Fibroblast of lung (primary cell): ENCODE measurements around the gene TMEM214. TPM values are rescaled to one million over a fixed set of nuclear protein-coding genes. Genes with fewer than 3 reads are reported as not detected.
A peak's percentile ranks its signal among the peaks of the same experiment; 100 is the strongest.

Experiments
- DNase-seq, 2 donors: peaks; one replicate each; pipeline versions ENCODE4 v3.0.0 to v3.0.0-alpha.2; 2010; ENCODE audit warnings: low read depth in 2 of 2
- H2AFZ ChIP-seq: 2 replicates; pipeline ENCODE4 v1.5.1; 2012; ENCODE audit warnings: low read length, control low read depth, inconsistent platforms
- H3K27ac ChIP-seq: 2 replicates; pipeline ENCODE4 v1.5.1; 2011; ENCODE audit warnings: low read length, control low read depth; ENCODE audit not compliant: insufficient read depth
- H3K27me3 ChIP-seq: 2 replicates; pipeline ENCODE4 v1.5.1; 2011; ENCODE audit warnings: mild to moderate bottlenecking, low read length; ENCODE audit not compliant: control insufficient read depth, insufficient read depth
- H3K36me3 ChIP-seq: 2 replicates; pipeline ENCODE4 v1.5.1; 2011; ENCODE audit warnings: low read length; ENCODE audit not compliant: control insufficient read depth, insufficient read depth
- H3K4me1 ChIP-seq: 2 replicates; pipeline ENCODE4 v1.5.1; 2011; ENCODE audit warnings: low read length; ENCODE audit not compliant: control insufficient read depth, insufficient read depth; ENCODE audit errors: extremely low read depth
- H3K4me2 ChIP-seq: 2 replicates; pipeline ENCODE4 v1.5.1; 2011; ENCODE audit warnings: low read length, control low read depth; ENCODE audit not compliant: insufficient read depth; ENCODE audit errors: extremely low read depth
- H3K4me3 ChIP-seq, 4 experiments: fragments of 200-600 bp in 1 of 4; sonication (generic) in 1 of 4; replicated peaks in 1 of 4; 2 replicates each; pipeline ENCODE4 v1.5.1; 2011 to 2016; ENCODE audit warnings: low read length in 4 of 4, low read depth in 3 of 4, mild to moderate bottlenecking in 3 of 4, control low read depth in 2 of 4, inconsistent platforms in 1 of 4, mixed read lengths in 1 of 4; ENCODE audit not compliant: insufficient read depth in 1 of 4; ENCODE audit errors: control extremely low read depth in 1 of 4
- H3K79me2 ChIP-seq: 2 replicates; pipeline ENCODE4 v1.5.1; 2012; ENCODE audit warnings: mild to moderate bottlenecking, low read length, inconsistent platforms; ENCODE audit not compliant: control insufficient read depth, insufficient read depth
- H3K9ac ChIP-seq: 2 replicates; pipeline ENCODE4 v1.5.1; 2011; ENCODE audit warnings: mild to moderate bottlenecking, low read length, control low read depth; ENCODE audit not compliant: insufficient read depth
- H3K9me3 ChIP-seq: 2 replicates; pipeline ENCODE4 v1.5.1; 2012; ENCODE audit warnings: low read depth, low read length; ENCODE audit not compliant: control insufficient read depth, insufficient read depth
- H4K20me1 ChIP-seq: 2 replicates; pipeline ENCODE4 v1.5.1; 2011; ENCODE audit warnings: low read length; ENCODE audit not compliant: control insufficient read depth, insufficient read depth; ENCODE audit errors: extremely low read depth
- CTCF ChIP-seq, 2 donors: IDR thresholded peaks in 1 of 2; conservative IDR thresholded peaks in 1 of 2; 1 replicate in 1 of 2; 2 replicates in 1 of 2; pipeline ENCODE4 v1.5.1; 2011 to 2012; ENCODE audit warnings: low read length in 2 of 2, control low read depth in 1 of 2, inconsistent platforms in 1 of 2, low read depth in 1 of 2, mild to moderate bottlenecking in 1 of 2
- EZH2 ChIP-seq: IDR thresholded peaks from 2 replicates; pipeline ENCODE4 v1.5.1; 2012; ENCODE audit warnings: low read length, control low read depth, mild to moderate bottlenecking; ENCODE audit errors: missing control alignments
- polyA plus RNA-seq, 2 donors: library from polyadenylated mRNA; depleted of rRNA in 1 of 2; stranded (reverse) in 1 of 2; unstranded in 1 of 2; fragments of >200 nt; gene quantifications; 2 replicates each; pipeline ENCODE4 v1.2.1, GENCODE V29; 2011 to 2012; ENCODE audit warnings: missing spikeins in 1 of 2
- total RNA-seq: library from RNA; depleted of rRNA; stranded (reverse); fragments of >200 nt; gene quantifications from 2 replicates; pipeline ENCODE4 v1.2.1, GENCODE V29; 2014

TMEM214 gene
- total and polyA plus RNA-seq, 2 donors (not counting 1 experiment from before 2014, with no cell fraction given) = 22.6 to 127 TPM

GRCh38 chr2:26991717-26992116 is 41.0 kb upstream of the TMEM214 start:
- no peaks in the 10 kb centered on the region for H3K36me3 ChIP-seq
- H4K20me1 ChIP-seq = peaks cover 2% of the 10 kb centered on the region
- H3K4me3 ChIP-seq = no peak overlapping the region
- no peak overlapping the region for H3K4me2 ChIP-seq
- no peak overlapping the region for H3K27ac ChIP-seq
- H3K4me1 ChIP-seq = no peaks in the 10 kb centered on the region
- no peak overlapping the region for H2AFZ ChIP-seq
- no peak for DNase-seq
- H3K79me2 ChIP-seq = no peaks in the 10 kb centered on the region
- no peaks in the 10 kb centered on the region for H3K9me3 ChIP-seq
- TF ChIP-seq EZH2 (no peak), CTCF (conservative IDR thresholded peaks at IDR 0.05 in 1 of 2, IDR thresholded peaks at IDR 0.05 in 1 of 2; ENCODE audit: low read depth in 1 of 2, low read length in 2 of 2) (no peak)
- H3K9ac ChIP-seq = no peak overlapping the region
- H3K27me3 ChIP-seq = no peaks in the 10 kb centered on the region

- Histone ChIP-seq H3K9me3 (no peaks in the 10 kb centered on the region), H3K79me2 (no peaks in the 10 kb centered on the region), H3K4me1 (no peaks in the 10 kb centered on the region), H2AFZ (no peak overlapping the region), H3K27me3 (no peaks in the 10 kb centered on the region), H3K4me3 (no peak overlapping the region), H3K9ac (no peak overlapping the region), H3K27ac (no peak overlapping the region), H3K36me3 (no peaks in the 10 kb centered on the region), H3K4me2 (no peak overlapping the region), H4K20me1 (peaks cover 2% of the 10 kb centered on the region)
- DNase-seq = peak in 1 of 2 donors; percentile 27
- no peak for TF ChIP-seq CTCF (conservative IDR thresholded peaks at IDR 0.05 in 1 of 2, IDR thresholded peaks at IDR 0.05 in 1 of 2; ENCODE audit: low read depth in 1 of 2, low read length in 2 of 2)
- no peak for TF ChIP-seq EZH2
These were observed 39.0 kb upstream of the TMEM214 start for GRCh38 chr2:26993768-26994167.

GRCh38 chr2:26994983-26995382 is 37.8 kb upstream of the TMEM214 start:
- H3K27me3 ChIP-seq = no peaks in the 10 kb centered on the region
- no peak overlapping the region for H2AFZ ChIP-seq
- H3K4me2 ChIP-seq = no peak overlapping the region
- no peaks in the 10 kb centered on the region for H3K79me2 ChIP-seq
- no peak overlapping the region for H3K4me3 ChIP-seq
- DNase-seq = no peak
- no peaks in the 10 kb centered on the region for H3K9me3 ChIP-seq
- TF ChIP-seq CTCF (conservative IDR thresholded peaks at IDR 0.05 in 1 of 2, IDR thresholded peaks at IDR 0.05 in 1 of 2; ENCODE audit: low read depth in 1 of 2, low read length in 2 of 2) = no peak
- TF ChIP-seq EZH2 = no peak
- H3K36me3 ChIP-seq = no peaks in the 10 kb centered on the region
- H3K9ac ChIP-seq = no peak overlapping the region
- no peak overlapping the region for H3K27ac ChIP-seq
- H4K20me1 ChIP-seq = no peaks in the 10 kb centered on the region
- no peaks in the 10 kb centered on the region for H3K4me1 ChIP-seq
